ENCODE results near the gene MYO16.

DNA sequence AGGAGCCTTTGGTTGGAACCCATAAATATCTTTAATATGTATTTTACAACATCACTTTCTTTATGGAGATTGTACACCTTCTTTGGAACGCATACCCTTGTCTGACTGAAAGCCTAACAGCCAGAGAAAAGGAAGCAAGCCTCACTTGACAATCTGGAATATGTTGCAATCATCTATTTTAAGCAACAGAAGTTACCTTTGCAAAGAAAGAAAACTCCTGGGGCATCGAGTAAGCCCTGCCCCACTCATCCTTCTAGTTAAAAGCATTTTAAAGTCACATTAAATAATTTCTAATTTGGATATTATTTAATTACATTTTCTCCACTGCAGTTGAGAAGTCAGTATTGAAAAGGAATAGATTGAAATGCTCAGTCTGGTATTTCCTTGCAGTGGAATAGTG lies 542.7 kb downstream of the MYO16 start:
- no peak for TF ChIP-seq EZH2 (IDR thresholded peaks at IDR 0.05; ENCODE audit: borderline replicate concordance, insufficient read depth, low read length, poor library complexity, severe bottlenecking)
- TF ChIP-seq, protein P1, sequence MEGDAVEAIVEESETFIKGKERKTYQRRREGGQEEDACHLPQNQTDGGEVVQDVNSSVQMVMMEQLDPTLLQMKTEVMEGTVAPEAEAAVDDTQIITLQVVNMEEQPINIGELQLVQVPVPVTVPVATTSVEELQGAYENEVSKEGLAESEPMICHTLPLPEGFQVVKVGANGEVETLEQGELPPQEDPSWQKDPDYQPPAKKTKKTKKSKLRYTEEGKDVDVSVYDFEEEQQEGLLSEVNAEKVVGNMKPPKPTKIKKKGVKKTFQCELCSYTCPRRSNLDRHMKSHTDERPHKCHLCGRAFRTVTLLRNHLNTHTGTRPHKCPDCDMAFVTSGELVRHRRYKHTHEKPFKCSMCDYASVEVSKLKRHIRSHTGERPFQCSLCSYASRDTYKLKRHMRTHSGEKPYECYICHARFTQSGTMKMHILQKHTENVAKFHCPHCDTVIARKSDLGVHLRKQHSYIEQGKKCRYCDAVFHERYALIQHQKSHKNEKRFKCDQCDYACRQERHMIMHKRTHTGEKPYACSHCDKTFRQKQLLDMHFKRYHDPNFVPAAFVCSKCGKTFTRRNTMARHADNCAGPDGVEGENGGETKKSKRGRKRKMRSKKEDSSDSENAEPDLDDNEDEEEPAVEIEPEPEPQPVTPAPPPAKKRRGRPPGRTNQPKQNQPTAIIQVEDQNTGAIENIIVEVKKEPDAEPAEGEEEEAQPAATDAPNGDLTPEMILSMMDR (IDR thresholded peaks at IDR 0.05; ENCODE audit: poor library complexity, severe bottlenecking) = no peak
- no peak for TF ChIP-seq EP300 (conservative IDR thresholded peaks at IDR 0.05; ENCODE audit: poor library complexity, severe bottlenecking)
- TF ChIP-seq POLR2AphosphoS5 (IDR thresholded peaks at IDR 0.05) = no peak
- TF ChIP-seq SMC3 (conservative IDR thresholded peaks at IDR 0.05; ENCODE audit: poor library complexity) = no peak
- TF ChIP-seq RAD21 (conservative IDR thresholded peaks at IDR 0.05) = no peak
- TF ChIP-seq, protein P2, sequence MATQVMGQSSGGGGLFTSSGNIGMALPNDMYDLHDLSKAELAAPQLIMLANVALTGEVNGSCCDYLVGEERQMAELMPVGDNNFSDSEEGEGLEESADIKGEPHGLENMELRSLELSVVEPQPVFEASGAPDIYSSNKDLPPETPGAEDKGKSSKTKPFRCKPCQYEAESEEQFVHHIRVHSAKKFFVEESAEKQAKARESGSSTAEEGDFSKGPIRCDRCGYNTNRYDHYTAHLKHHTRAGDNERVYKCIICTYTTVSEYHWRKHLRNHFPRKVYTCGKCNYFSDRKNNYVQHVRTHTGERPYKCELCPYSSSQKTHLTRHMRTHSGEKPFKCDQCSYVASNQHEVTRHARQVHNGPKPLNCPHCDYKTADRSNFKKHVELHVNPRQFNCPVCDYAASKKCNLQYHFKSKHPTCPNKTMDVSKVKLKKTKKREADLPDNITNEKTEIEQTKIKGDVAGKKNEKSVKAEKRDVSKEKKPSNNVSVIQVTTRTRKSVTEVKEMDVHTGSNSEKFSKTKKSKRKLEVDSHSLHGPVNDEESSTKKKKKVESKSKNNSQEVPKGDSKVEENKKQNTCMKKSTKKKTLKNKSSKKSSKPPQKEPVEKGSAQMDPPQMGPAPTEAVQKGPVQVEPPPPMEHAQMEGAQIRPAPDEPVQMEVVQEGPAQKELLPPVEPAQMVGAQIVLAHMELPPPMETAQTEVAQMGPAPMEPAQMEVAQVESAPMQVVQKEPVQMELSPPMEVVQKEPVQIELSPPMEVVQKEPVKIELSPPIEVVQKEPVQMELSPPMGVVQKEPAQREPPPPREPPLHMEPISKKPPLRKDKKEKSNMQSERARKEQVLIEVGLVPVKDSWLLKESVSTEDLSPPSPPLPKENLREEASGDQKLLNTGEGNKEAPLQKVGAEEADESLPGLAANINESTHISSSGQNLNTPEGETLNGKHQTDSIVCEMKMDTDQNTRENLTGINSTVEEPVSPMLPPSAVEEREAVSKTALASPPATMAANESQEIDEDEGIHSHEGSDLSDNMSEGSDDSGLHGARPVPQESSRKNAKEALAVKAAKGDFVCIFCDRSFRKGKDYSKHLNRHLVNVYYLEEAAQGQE (IDR thresholded peaks at IDR 0.05; ENCODE audit: borderline replicate concordance) = no peak
- no peak for TF ChIP-seq MXI1 (conservative IDR thresholded peaks at IDR 0.05; ENCODE audit: poor library complexity, severe bottlenecking)

All from neural cell (in vitro differentiated cells).